ENCODE results near the gene SNRNP70.

The SNRNP70 gene

GRCh38 chr19:49092686-49093085 lies 7.4 kb downstream of the SNRNP70 start:
- Histone ChIP-seq H3K27me3 (ENCODE audit: control insufficient read depth, low read length) (no peaks in the 10 kb centered on the region), H3K9me2 (replicated peaks; ENCODE audit: control insufficient read depth, low read length) (no peaks in the 10 kb centered on the region), H3K27ac (ENCODE audit: low read depth, low read length) (no peak overlapping the region), H3K4me1 (ENCODE audit: control insufficient read depth, low read length) (peaks cover 1% of the 10 kb centered on the region), H3K36me3 (ENCODE audit: control insufficient read depth, low read length) (peaks cover 87% of the 10 kb centered on the region), H3K9me3 (ENCODE audit: control insufficient read depth, insufficient read depth, low read length) (no peaks in the 10 kb centered on the region), H3F3A (ENCODE audit: control insufficient read depth, insufficient read depth) (peaks cover 11% of the 10 kb centered on the region), H3K79me2 (ENCODE audit: control insufficient read depth, low read length) (peaks cover 82% of the 10 kb centered on the region), H3K4me2 (ENCODE audit: low read length) (no peak overlapping the region), H3K4me3 (ENCODE audit: low read length) (no peak overlapping the region), H4K20me1 (ENCODE audit: control insufficient read depth, insufficient read depth, low read depth, low read length) (peaks cover 17% of the 10 kb centered on the region)
- no peak for TF ChIP-seq EZH2phosphoT487 (IDR thresholded peaks at IDR 0.05; ENCODE audit: borderline replicate concordance, low read length)
- no peak for TF ChIP-seq CTCF (IDR thresholded peaks at IDR 0.05; ENCODE audit: low read depth, low read length, poor library complexity, severe bottlenecking)

- no peaks in the 10 kb centered on the region for H3K4me1 ChIP-seq (ENCODE audit: control insufficient read depth, low read length)
- H3K4me2 ChIP-seq (ENCODE audit: low read length), result no peak overlapping the region
- peaks cover 23% of the 10 kb centered on the region; the same call in 1 of the 2 replicates for H4K20me1 ChIP-seq (ENCODE audit: control insufficient read depth, insufficient read depth, low read depth, low read length)
- no peak overlapping the region for H3K27ac ChIP-seq (ENCODE audit: low read depth, low read length)
- peaks cover 92% of the 10 kb centered on the region for H3K36me3 ChIP-seq (ENCODE audit: control insufficient read depth, low read length)
- H3K4me3 ChIP-seq (ENCODE audit: low read length), result no peak overlapping the region
- TF ChIP-seq CTCF (IDR thresholded peaks at IDR 0.05; ENCODE audit: low read depth, low read length, poor library complexity, severe bottlenecking), result no peak
- TF ChIP-seq EZH2phosphoT487 (IDR thresholded peaks at IDR 0.05; ENCODE audit: borderline replicate concordance, low read length), result no peak
- H3K9me3 ChIP-seq (ENCODE audit: control insufficient read depth, insufficient read depth, low read length), result no peaks in the 10 kb centered on the region
- H3K27me3 ChIP-seq (ENCODE audit: control insufficient read depth, low read length), result no peaks in the 10 kb centered on the region
- H3F3A ChIP-seq (ENCODE audit: control insufficient read depth, insufficient read depth), result peaks cover 11% of the 10 kb centered on the region
- H3K9me2 ChIP-seq (replicated peaks; ENCODE audit: control insufficient read depth, low read length), result no peaks in the 10 kb centered on the region
- H3K79me2 ChIP-seq (ENCODE audit: control insufficient read depth, low read length), result peaks cover 76% of the 10 kb centered on the region
These were observed 9.5 kb downstream of the SNRNP70 start for GRCh38 chr19:49094505-49095482.

GRCh38 chr19:49097453-49098288 lies 12.4 kb downstream of the SNRNP70 start:
- H4K20me1 ChIP-seq (ENCODE audit: control insufficient read depth, insufficient read depth, low read depth, low read length), result peaks cover 17% of the 10 kb centered on the region; the same call in 1 of the 2 replicates
- H3K27ac ChIP-seq (ENCODE audit: low read depth, low read length), result no peak overlapping the region
- peaks cover 90% of the 10 kb centered on the region for H3K36me3 ChIP-seq (ENCODE audit: control insufficient read depth, low read length)
- H3K9me3 ChIP-seq (ENCODE audit: control insufficient read depth, insufficient read depth, low read length), result no peaks in the 10 kb centered on the region
- H3K9me2 ChIP-seq (replicated peaks; ENCODE audit: control insufficient read depth, low read length), result no peaks in the 10 kb centered on the region
- no peak overlapping the region for H3K4me3 ChIP-seq (ENCODE audit: low read length)
- peaks cover 52% of the 10 kb centered on the region for H3K79me2 ChIP-seq (ENCODE audit: control insufficient read depth, low read length)
- no peak for TF ChIP-seq EZH2phosphoT487 (IDR thresholded peaks at IDR 0.05; ENCODE audit: borderline replicate concordance, low read length)
- peak; percentile 100 for TF ChIP-seq CTCF (IDR thresholded peaks at IDR 0.05; ENCODE audit: low read depth, low read length, poor library complexity, severe bottlenecking)
- H3K4me2 ChIP-seq (ENCODE audit: low read length), result no peak overlapping the region
- no peaks in the 10 kb centered on the region for H3K27me3 ChIP-seq (ENCODE audit: control insufficient read depth, low read length)
- H3K4me1 ChIP-seq (ENCODE audit: control insufficient read depth, low read length), result no peaks in the 10 kb centered on the region
- H3F3A ChIP-seq (ENCODE audit: control insufficient read depth, insufficient read depth), result peaks cover 11% of the 10 kb centered on the region
